NCI-H748 (cell line): ENCODE results near the gene SYT2.
"Not testable (repeated sequence)": the region's sequence is repeated elsewhere in the genome, so short reads cannot be mapped to it uniquely, and the experiment has no call there.

ENCODE experiments used
- DNase-seq: peaks from one replicate; lab custom pipeline; 2025; ENCODE audit not compliant: unreplicated experiment; lab: John Stamatoyannopoulos, UW

The SYT2 gene

DNA sequence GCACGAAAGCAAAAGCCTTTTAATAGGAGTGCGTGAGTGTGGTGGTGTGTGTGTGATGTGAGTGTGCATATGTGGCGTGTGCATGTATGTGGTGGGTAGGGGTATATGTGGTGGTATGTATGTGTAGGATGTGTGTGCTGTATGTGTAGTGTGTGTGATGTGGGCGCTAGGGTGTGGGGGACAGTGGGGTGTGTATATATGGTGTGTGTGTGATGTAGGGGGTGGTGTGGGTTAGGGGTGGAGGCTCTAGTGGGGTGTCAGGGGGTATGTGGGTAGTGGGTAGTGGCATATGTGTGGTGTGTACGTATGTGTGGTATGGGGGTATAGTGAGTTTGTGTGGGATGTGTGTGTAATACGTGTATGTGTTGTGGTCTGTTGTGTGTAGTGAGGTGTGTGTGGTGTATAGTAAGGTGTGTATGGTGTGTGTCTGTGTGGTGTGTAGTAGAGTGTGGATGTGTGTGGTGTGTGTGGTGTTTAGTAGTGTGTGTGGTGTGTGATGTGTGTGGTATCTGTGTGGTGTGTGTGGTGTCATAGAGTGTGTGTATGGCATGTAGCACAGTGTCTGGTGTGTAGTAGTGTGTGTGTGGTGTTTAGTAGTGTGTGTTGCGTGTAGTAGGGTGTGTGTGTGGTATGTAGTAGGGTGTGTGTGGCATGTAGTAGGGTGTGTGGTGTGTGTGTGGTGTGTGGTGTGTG is 86.0 kb downstream of the SYT2 start:
- no peak for DNase-seq

DNA sequence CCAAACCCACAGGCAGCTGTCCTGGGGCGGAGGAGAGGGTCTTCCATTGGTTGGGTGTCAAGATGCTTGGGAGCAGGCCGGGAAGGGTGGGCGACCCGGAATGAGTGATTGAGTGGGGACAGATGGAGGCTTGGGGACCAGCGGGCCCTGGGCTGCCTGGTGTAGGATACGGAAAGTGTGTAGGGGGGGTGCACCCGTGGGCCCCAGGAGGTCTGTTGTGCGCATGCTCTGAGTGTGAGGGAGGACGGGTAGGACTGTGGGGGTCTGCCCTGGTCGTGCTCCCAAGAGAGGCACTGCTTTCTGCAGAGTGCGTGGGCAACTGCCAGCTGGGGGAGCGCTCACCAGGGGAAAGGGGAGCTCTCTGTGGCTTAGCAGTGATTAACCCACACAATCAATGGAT is 86.8 kb downstream of the SYT2 start:
- not testable (repeated sequence) for DNase-seq

DNA sequence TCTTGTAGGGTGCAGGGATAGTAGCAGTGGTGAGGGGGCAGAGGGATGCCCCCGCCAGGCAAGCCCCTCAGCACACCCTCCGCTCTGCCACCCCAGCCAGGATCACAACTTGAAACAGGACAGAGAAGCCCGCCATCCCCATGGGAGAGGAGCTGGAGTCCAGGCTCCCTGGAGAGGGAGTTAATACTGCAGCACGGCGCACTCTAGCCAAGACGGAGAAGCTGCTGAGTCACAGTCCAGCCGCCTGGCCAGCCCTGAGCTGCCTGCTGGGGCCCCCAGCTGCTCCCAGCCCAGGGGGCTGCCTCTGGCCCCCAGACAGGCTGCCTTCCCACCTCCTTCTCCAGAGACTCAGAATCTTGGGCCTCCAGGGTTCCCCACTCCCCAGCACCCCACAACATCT is 87.2 kb downstream of the SYT2 start:
- no peak for DNase-seq

DNA sequence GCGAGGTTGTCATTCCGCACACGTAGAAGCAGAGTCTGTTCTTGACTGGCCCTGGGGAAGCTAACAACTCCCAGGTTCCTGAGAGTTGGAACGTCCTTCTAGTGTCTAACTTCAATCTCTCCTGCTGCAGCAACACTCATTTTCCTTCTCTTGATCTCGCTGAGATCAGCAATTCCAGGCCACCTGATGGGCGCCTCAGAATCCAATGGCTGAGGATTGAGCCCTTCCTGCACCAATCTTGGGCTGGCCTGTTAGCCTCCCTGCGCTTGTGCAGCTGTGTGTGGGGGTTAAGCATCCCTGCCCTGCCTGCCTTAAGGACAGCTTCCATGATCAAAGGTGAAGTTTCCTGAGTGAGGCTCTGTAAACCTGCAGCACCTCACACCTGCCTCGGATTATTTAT is 87.9 kb downstream of the SYT2 start:
- DNase-seq: no peak

DNA sequence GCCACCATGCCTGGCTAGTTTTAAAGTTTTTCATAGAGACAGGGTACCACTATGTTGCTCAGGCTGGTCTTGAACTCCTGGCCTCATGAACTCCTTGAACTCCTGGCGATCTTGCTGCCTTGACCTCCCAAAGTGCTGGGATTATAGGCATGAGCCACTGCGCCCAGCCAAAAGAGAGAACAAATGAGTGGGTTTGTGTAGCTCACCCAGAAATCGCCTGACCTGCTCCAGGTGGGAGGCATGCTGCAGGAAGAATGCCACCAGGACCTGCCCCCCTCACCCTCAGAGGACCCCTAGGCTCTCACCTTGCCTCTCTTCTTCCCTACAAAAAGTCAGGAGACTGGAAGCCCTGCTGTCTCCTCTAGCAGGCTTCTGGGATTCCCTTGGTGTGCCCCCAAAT is 88.8 kb downstream of the SYT2 start:
- no peak for DNase-seq

DNA sequence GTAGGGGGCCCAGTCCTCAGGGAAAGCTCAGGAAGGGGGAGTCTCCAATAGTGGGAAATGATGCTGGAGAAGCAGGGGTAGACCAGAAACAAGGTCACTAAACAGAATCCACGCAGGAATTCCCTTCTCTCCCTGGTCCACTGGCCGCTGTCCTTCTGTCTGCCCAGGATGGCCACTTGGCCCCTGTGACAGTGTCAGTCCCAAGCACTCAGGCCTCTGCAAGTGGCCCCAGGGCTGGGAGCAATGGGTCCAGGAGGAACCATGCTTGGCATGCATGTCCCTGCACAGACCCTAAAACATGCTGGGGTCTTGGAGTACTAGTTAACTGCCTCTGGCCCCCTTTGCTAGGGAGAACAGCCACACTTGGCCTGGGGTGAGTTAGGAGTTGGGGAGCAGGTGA is 90.2 kb downstream of the SYT2 start:
- DNase-seq: not testable (repeated sequence)

DNA sequence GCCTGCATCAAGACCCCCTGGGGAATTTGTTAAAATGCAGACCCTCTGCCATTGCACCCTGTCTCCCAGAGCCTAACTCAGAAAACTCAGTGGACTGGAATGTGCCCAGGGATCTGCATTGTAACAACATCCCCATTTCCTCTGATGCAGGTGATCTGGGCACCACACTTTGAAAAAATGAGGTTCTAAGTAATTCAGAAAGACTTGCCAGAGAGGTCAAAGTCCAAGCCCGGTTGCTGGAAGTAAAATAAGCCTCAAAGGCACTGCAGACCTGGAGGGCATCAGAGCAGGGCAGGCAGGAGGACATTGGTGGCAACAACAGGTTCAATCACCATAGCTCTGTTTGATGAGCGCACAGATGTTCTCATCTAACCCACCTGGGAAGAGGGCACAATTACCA is 90.7 kb downstream of the SYT2 start:
- no peak for DNase-seq

DNA sequence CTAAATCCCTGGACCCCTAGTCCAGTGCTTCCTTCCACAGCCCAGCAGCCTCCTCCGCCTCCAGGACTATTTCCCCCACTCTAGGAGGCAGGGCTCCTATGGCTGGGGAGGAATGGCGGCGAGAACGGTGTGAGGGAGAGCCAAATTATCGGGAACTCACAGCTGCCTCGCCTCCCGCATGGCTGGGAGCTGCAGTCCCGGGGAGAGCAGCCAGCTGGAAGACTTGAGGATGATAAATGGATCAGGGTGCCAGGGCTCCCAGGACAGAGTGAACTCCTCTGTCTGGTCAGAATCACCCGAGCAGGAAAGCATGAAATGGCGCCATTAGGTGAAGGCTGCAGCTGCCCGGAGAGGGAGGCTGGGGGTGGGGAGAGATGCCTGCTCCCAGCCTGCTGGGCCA is 91.2 kb downstream of the SYT2 start:
- not testable (repeated sequence) for DNase-seq

DNA sequence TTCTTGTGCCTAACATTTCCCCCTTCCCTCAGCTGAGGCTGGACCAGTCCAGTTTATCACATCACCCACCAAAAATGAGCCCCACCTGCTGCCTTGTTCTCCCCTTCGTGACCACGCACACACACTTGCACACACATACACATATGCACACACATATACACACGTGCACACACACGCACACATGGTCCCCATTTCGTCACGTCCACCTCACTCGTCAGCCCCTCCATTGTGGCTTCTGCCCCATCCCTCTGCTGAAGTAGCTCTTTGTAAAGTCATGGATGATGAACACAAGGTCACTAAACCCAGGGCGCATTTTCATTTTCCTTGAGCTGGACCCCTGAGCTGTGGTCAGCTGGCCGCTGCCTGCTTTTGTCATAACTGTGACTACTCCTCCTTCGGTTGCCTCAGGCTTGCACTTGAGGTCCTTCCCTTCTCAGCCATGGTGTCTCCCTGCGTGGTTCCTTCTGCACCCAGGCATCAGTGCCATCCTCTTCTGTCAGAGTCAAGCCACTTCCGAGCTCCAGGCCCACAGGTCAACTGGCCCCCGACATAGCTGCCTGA is 93.8 kb downstream of the SYT2 start:
- no peak for DNase-seq

DNA sequence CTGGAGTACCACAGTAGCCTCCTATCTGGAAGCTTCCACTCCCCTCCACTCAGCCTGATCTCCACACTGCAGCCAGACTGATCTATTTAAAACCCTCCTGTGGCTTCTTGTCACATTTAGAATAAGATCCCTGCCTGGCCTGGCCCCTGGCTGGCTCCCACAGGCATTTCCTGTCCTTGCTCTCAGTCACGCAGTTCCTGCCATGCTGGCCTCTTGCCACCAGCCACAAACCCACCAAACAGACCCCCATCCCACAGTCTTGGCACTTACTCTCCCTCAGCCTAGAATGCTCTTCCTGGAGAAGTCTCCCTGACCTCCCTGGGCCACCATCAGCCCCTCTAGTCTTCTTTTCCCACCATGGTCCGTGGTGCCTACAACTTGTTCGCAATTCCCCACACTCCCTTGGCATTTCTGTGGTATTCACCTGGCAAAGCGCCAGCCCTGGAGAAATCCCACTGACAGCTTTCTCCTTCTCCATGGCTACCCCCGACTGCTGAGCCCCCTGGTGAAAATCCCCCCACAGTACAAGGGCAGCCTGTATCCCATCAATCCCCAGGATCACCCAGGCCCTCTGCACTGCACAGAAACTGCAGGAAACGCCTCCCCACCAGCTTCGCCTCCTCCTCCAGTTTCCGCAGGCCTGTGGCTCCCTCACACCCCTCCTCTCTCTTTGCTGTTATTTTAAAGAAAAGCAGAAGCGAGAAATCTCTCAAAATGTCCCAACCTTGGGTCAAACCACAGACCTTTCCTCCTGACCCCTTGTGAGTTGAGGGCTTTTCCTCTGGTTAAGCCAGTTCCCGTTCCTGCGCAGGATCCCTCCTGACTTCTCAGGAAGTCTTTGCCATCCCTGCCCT is 94.5 kb downstream of the SYT2 start:
- DNase-seq: no peak

DNA sequence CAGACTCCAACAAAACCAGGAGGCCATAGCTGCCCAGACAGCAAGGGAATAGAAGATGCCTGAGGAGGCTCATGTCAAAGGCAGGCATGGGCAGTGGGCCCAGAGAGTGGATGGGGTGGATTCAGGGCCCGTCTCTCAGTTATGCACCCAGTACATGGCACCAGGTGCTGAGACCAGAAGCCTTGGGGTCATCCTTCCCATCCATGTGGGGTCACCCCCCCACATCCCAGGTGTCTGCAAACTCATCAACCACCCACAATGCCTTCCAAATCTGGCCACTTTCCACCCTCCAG is 95.1 kb downstream of the SYT2 start:
- DNase-seq: not testable (repeated sequence)

DNA sequence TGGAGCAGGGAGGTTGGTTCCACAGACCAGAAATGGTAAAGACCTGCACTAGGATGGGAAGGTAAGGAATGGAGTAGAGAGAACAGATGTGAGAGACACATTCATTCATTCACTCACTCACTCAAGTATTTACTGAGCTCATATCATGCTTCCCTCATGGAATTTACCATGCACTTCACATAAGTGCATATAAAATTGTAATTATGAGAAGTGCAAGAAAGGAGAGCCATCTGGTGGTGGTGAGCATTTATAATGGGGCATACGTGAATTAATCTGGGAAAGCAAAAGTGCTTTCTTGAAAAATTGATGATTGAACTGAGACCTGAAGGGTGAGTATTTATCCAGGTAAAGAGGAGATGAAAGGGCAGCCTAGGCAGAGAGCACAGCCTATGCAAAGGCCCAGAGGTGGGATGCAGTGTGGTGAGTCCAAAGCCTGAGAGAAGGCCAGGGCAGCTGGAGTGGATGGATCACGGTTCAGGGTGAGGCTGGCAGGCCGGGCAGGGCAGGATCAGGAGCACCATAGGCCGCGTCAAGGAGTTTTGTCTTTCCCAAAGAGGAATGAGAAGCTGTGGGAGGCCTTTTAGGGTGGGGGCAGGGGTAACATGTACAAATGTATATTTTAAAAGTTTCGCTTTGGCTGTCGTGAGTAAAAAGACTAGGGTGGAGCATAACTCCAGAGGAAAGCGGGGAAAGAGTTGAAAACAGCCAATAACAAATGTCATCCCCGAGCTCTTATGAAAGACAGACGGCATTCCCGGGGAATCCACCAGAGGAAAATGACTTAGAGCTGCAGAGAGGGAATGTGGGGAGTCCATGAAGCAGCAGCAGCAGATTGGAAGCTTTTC is 95.7 kb downstream of the SYT2 start:
- DNase-seq: peak; percentile 1

DNA sequence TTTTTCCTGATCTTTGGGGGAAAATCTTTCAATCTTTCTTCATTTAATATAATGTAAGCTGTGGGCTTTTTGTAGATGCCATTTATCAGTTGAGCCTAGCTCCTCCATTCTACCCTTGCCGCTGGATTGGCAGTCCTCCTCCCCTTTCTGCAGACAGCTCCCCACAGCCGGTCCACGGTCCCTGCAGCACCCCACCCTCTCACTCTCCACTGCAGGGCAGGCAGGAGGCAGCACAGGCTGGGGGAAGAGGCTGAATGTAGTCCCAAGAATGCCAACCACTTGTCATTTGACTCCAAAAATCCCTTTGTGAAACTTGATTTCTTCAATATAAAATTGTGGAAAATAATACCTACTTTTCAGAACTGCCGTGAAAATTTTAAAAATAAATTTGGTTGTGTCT is 96.7 kb downstream of the SYT2 start:
- DNase-seq: no peak

DNA sequence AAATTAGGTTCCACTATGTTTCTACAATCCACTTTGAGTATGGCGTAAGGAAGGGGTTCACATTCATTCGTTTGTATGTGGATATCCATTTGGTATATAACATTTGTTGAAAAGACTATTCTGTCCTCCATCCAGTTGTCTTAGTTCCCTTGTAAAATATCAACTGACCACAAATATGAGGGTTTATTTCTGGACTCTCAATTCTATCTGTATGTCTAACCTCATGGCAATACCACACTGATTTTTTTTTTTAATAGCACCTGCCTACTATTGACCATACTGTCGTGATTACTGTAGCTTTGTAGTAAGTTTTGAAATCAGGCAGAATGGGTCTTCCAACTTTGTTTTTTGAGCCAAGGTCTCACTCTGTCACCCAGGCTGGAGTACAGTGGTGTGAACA is 98.2 kb downstream of the SYT2 start:
- DNase-seq: not testable (repeated sequence)

DNA sequence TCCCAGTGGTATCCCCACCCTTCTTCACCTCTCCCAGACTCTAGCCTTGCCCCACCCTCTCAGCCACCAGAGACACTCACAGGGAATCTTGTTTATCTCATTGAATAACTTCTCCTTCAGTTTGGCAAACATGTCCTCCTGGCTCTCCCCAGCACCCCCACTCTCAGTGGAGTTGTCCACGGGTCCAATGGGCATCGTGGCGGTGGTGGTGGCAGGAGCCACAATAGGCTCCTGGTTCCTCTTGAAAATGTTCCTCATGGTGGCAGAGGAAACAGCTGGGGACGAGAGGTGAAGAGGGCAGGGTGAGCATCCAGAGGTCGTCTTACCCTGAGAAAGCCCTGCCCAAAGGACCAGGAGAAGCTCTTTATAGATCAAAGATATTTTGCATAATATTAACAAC is 104.7 kb downstream of the SYT2 start:
- no peak for DNase-seq

DNA sequence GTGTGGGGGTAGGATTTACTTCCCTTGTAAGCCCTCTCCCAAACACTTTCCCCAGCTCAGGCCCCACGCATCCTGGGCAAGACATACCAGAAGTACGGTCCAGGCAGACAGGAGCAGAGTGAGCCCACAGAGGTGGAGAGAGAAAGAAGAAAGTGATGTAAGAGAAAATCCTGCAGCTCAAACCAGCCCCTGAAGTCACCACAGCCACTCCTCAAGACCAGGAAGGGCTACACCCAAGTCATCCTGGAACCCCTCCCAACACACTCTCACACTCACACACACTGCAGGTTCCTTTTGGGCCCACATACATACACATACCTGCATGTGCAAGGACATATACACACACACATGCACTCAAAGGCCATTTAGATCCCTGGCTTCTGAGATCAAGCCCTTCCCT is 106.8 kb downstream of the SYT2 start:
- no peak for DNase-seq

DNA sequence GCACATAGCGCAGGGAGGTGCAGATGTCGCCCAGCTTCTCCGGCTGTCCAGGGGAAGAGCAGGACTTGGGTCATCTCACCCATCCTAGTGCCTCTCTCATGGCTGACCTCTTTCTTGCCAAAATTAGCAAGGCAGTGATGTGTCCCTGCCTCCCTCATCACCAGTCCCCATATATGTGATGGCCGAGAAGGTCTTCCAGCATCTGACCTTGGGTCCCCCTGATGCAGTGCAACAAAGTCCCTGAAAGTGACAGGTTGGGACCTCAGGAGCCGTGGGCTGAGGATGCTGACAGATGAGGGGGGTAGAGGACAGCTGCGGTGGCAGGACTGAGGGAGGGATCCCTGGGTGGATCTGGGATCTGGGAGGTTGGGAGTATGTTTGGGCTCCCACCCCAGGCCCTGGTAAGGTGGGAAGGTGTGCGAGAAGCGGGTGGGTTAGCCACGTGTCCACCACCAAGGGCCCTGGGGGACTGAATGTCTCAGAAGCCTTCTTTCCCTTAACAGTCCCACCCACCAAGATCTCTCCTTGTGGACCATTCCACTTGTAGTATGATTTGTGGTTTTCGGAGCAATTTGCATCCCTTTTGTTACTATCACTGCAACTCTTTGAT is 109.7 kb downstream of the SYT2 start:
- DNase-seq: no peak

DNA sequence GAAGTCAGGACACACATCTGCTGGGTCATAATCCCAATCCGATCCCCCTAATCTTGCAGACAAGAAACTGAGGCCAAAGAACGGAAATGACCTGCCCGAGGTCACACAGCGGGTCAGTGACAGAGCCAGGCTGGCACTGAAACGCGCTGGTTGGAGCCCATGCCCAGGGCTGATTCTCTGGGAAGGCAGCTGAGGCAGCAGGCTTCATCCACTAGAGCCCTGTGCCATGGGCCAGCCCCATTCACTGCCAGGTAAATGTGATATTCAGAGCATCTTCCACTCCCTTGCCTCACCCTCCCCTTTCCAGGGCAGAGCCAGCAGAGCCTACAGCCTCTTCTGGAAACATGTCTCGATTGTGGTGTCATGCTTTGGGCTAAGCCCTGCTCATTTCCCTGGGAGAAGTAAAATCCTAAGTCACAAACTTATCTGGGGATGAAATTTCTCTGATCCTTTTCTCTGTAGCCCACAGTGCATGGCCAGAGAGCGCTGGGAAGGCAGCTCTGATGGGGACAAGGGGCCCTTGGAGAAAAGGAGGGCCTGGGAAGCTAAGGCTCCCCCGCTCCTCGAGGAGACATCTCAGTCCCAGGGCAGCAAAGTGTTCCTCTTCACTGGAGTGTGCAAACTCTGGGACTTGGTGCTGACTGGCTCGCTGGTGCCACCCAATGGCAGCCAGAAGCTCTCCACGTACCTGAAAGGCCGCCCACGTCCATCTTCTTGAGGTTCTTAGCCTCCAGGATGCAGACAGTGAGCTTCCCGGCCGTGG is 110.4 kb downstream of the SYT2 start:
- peak; percentile 27 for DNase-seq

DNA sequence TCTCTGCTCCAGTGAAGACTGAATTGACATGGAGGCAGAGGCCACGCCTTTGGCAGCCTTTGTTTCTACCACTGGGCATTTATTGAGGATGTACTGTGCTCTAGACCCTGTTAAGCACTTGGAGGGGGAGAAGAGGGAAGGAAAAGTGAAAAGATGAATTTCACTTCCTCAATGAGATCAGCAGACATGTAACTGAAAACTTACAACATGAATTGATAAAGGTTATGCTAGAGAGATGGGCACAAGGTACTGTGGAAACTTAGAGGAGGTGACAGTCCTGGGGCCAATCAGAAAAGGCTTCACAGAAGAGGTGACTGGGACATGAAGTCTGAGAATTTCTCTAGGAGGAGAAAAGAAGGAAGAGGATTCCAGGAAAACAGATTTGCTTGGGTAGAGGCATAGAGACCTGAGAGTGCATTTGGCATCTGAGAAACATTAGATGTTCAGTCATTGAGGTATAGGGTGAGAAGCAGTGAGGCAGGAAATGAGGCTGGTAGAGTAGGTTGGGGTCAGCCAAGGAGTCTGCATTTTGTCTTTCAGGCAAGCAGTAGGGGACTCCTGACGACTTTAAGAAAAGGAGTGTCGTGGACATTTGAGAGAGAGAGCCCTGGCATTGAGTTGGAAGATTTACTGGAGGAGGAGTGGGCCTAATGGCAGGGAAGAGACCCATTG is 113.0 kb downstream of the SYT2 start:
- no peak for DNase-seq

DNA sequence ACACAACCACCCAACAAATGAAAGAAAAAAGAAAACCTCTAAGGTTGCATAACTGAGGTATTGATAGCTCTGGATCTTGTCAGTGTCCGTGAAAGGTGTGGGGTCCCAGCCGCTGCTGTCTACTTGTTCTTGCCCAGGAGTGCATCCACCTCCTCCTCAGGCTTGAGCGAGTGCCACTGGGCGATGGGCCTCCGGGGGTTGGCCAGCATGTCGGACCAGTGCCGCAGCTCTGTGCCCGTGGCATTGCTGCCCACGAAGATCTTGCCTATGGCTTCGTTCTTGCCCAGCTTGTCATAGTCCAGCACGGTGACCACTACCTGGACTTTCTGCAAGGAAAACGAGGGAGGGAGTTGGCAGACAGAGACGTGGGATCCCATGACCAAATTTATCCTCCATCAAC is 113.6 kb downstream of the SYT2 start:
- DNase-seq: no peak
